ENCODE results near the gene TAC3.
"Not testable (repeated sequence)": the region's sequence is repeated elsewhere in the genome, so short reads cannot be mapped to it uniquely, and the experiment has no call there.

Gene TAC3

GRCh38 chr12:56982578-56983236 lies 33.6 kb downstream of the TAC3 start:
- DNase-seq (ENCODE audit: low spot score), result not testable (repeated sequence)

GRCh38 chr12:56980941-56981530 lies 35.3 kb downstream of the TAC3 start:
- no peak for DNase-seq (ENCODE audit: low spot score)

GRCh38 chr12:56980268-56980667 lies 36.1 kb downstream of the TAC3 start:
- no peak for DNase-seq (ENCODE audit: low spot score)

GRCh38 chr12:56979628-56980027 lies 36.7 kb downstream of the TAC3 start:
- no peak for DNase-seq (ENCODE audit: low spot score)

GRCh38 chr12:56978397-56979138 lies 37.8 kb downstream of the TAC3 start:
- DNase-seq (ENCODE audit: low spot score), result no peak

- not testable (repeated sequence) for DNase-seq (ENCODE audit: low spot score)
These were observed 39.0 kb downstream of the TAC3 start for GRCh38 chr12:56977361-56977760.

- DNase-seq (ENCODE audit: low spot score), result not testable (repeated sequence)
These were observed 42.1 kb downstream of the TAC3 start for GRCh38 chr12:56974224-56974623.

- not testable (repeated sequence) for DNase-seq (ENCODE audit: low spot score)
These were observed 47.4 kb downstream of the TAC3 start for GRCh38 chr12:56968910-56969309.

- not testable (repeated sequence) for DNase-seq (ENCODE audit: low spot score)
These were observed 50.2 kb downstream of the TAC3 start for GRCh38 chr12:56965997-56966642.

GRCh38 chr12:56965124-56965523 lies 51.2 kb downstream of the TAC3 start:
- DNase-seq (ENCODE audit: low spot score), result not testable (repeated sequence)

GRCh38 chr12:56963557-56963956 lies 52.8 kb downstream of the TAC3 start:
- not testable (repeated sequence) for DNase-seq (ENCODE audit: low spot score)

- not testable (repeated sequence) for DNase-seq (ENCODE audit: low spot score)
These were observed 54.1 kb downstream of the TAC3 start for GRCh38 chr12:56962247-56962646.

Data from HuH-7 (cell line).